Kidney epithelial cell (primary cell): ENCODE results near the gene PSMA8. TPM values are rescaled to one million over a fixed set of nuclear protein-coding genes. Genes with fewer than 3 reads are reported as not detected.
"Not testable (repeated sequence)": the region's sequence is repeated elsewhere in the genome, so short reads cannot be mapped to it uniquely, and the experiment has no call there.

Experiments used
- DNase-seq: peaks from one replicate; pipeline ENCODE4 v3.0.0-alpha.2; 2010; ENCODE audit warnings: low read depth
- H3K27me3 ChIP-seq: 2 replicates; pipeline ENCODE4 v1.6.0; 2011; ENCODE audit warnings: low read length; ENCODE audit not compliant: control insufficient read depth, insufficient read depth
- H3K36me3 ChIP-seq: 2 replicates; pipeline ENCODE4 v1.5.1; 2011; ENCODE audit warnings: low read length; ENCODE audit not compliant: control insufficient read depth, insufficient read depth
- H3K4me3 ChIP-seq: 2 replicates; pipeline ENCODE4 v1.5.1; 2011; ENCODE audit warnings: low read depth, mild to moderate bottlenecking, control low read depth, low read length
- total RNA-seq: library from RNA; depleted of rRNA; stranded (reverse); fragments of >200 nt; gene quantifications from 2 replicates; pipeline ENCODE4 v1.2.3, GENCODE V29; 2015
- TF ChIP-seq, protein P1 (sequence below): IDR thresholded peaks from 2 replicates; pipeline ENCODE4 v1.5.1; 2011; ENCODE audit warnings: mild to moderate bottlenecking, moderate library complexity, low read length, control low read depth, inconsistent platforms; ENCODE audit not compliant: insufficient read depth, poor library complexity, severe bottlenecking

The PSMA8 gene
- total RNA-seq, 1 donor from 2014 or later, result not detected

DNA sequence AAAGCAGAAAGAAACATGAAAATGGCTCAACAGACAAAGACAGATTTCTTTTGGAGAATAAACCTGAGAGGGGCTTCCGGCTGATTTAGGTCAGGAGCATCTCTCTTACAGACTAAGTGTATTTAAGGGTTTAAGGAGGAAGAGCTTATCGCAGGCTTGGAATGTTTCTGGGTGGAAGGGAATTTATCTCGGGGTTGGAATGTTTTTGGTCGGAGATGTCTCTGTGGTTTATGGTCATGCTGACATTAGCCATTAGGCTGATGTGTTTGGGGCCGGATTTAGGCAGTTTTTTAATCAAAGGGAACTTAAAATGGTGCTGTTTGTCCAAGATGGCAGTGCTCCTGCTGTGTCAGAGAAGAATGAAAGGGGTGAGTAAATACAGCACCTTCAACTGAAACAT lies 14.4 kb upstream of the PSMA8 start:
- H3K36me3 ChIP-seq, result no peaks in the 10 kb centered on the region
- no peak overlapping the region for H3K4me3 ChIP-seq
- no peaks in the 10 kb centered on the region for H3K27me3 ChIP-seq
- DNase-seq, result no peak
- TF ChIP-seq, protein P1, sequence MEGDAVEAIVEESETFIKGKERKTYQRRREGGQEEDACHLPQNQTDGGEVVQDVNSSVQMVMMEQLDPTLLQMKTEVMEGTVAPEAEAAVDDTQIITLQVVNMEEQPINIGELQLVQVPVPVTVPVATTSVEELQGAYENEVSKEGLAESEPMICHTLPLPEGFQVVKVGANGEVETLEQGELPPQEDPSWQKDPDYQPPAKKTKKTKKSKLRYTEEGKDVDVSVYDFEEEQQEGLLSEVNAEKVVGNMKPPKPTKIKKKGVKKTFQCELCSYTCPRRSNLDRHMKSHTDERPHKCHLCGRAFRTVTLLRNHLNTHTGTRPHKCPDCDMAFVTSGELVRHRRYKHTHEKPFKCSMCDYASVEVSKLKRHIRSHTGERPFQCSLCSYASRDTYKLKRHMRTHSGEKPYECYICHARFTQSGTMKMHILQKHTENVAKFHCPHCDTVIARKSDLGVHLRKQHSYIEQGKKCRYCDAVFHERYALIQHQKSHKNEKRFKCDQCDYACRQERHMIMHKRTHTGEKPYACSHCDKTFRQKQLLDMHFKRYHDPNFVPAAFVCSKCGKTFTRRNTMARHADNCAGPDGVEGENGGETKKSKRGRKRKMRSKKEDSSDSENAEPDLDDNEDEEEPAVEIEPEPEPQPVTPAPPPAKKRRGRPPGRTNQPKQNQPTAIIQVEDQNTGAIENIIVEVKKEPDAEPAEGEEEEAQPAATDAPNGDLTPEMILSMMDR, result no peak

DNA sequence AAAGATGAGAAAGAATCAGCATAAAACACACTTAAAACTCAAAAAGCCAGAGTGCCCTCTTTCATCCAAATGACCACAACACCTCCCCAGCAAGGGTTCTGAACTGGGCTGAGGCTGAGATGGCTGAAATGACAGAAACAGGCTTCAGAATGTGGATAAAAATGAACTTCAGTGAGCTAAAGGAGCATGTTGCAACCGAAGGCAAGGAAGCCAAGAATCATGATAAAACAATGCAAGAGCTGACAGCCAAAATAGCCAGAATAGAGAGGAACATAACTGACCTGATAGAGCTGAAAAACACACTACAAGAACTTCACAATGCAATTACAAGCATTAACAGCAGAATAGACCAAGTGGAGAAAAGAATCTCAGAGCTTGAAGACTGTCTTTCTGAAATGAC lies 12.2 kb upstream of the PSMA8 start:
- no peaks in the 10 kb centered on the region for H3K36me3 ChIP-seq
- no peak overlapping the region for H3K4me3 ChIP-seq
- no peaks in the 10 kb centered on the region for H3K27me3 ChIP-seq
- TF ChIP-seq, protein P1, result no peak
- DNase-seq, result no peak

DNA sequence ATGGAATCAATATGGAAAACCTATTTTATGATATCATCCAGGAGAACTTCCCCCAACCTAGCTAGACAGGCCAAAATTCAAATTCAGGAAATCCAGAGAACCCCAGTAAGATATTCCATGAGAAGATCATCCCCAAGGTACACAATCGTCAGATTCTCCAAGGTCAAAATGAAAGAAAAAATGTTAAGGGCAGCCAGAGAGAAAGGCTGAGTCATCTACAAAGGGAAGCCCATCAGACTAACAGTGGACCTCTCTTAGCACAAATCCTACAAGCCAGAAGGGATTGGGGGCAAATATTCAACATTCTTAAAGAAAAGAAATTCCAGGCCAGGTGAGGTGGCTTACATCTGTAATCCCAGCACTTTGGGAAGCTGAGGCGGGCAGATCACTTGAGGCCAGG lies 11.7 kb upstream of the PSMA8 start:
- not testable (repeated sequence) for H3K27me3 ChIP-seq, H3K4me3 ChIP-seq, DNase-seq, H3K36me3 ChIP-seq

DNA sequence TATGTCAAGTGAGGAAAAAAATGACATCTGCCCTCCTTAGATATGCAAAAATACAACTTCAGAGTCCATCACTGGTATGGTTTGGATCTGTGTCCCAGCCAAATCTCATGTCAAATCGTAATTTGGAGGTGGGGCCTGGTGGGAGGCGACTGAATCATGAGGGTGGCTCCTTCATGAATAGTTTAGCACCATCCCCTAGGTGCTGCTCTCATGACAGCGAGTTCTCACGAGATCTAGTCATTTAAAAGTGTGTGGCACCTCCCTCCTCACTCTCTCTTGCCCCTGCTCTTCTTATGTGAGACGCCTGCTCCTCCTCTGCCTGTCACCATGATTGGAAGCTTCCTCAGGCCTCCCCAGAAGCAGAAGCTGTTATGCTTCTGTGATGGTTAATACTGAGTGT lies 5.9 kb upstream of the PSMA8 start:
- TF ChIP-seq, protein P1, result no peak
- DNase-seq, result no peak
- H3K36me3 ChIP-seq, result no peaks in the 10 kb centered on the region

DNA sequence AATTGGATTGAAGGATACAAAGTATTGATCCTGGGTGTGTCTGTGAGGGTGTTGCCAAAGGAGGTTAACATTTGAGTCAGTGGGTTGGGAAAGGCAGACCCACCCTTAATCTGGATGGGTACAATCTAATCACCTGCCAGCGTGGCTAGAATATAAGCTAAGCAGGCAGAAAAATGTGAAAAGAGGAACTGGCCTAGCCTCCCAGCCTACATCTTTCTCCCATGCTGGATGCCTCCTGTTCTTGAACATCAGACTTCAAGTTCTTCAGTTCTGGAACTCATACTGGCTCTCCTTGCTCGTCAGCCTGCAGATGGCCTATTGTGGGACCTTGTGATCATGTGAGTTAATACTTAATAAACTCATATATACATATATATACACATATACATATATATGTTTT lies 5.5 kb upstream of the PSMA8 start:
- DNase-seq, H3K4me3 ChIP-seq, H3K36me3 ChIP-seq, H3K27me3 ChIP-seq: not testable (repeated sequence)

More for the DNA sequence above, 5.9 kb upstream of the PSMA8 start:
- Histone ChIP-seq H3K4me3 (no peak overlapping the region), H3K27me3 (no peaks in the 10 kb centered on the region)

DNA sequence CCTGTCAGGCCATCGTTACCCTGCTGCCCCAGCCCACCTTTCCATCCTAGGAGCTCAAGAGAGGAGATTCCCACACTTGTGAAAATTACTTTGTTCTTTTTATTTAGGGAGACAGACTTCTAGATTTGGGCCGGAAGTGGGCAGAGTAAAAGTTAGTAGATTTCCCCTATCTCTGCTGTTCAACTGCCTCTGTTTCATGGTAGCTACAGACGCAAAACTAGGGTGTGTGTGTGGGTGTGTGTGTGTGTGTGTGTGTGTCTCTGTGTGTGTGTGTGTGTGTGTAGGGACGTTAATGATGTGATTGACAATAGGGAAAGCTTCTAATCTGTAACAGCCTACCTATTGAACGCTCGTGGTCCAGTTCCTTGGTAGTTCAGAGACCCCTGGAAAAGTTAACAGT lies 438 bp downstream of the PSMA8 start:
- no peak overlapping the region for H3K4me3 ChIP-seq
- TF ChIP-seq, protein P1, result no peak
- DNase-seq, result no peak
- no peaks in the 10 kb centered on the region for H3K36me3 ChIP-seq
- no peaks in the 10 kb centered on the region for H3K27me3 ChIP-seq

DNA sequence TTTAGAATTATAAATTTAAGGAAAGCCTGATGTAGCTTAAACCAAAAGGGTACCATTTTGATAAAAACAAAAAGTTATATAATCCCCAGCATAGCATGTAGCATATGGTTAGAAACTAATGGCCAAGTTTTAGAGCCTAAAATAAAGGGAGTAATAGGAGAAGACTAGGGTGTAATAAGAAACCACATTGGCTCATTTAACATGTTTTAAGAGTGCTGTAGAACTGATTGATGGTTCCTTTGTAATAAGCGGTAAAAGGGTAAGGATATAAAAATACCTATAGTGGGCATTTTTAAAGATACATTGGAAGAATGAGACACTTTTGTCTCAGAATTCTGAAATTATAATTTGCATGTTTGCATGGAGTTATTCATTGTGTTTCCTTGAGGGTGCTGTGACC lies 1.9 kb downstream of the PSMA8 start:
- H3K36me3 ChIP-seq, result no peaks in the 10 kb centered on the region
- no peaks in the 10 kb centered on the region for H3K27me3 ChIP-seq
- DNase-seq, result no peak
- TF ChIP-seq, protein P1, result no peak
- H3K4me3 ChIP-seq, result no peak overlapping the region
